Renal cortex interstitium (tissue), 11 donors: ENCODE data around the gene AK2. TPM values are rescaled to one million over a fixed set of nuclear protein-coding genes. Genes with fewer than 3 reads are reported as not detected.
"Not testable (repeated sequence)": the region's sequence is repeated elsewhere in the genome, so short reads cannot be mapped to it uniquely, and the experiment has no call there.

Experiments used
- DNase-seq, 11 donors: peaks; one replicate each; pipeline ENCODE4 v3.0.0-alpha.2; 2013; ENCODE audit warnings: low read depth in 9 of 11, low spot score in 4 of 11; ENCODE audit errors: extremely low read depth in 1 of 11
- polyA plus RNA-seq, 3 donors: library from polyadenylated mRNA; unstranded; fragments of 120-200 nt; gene quantifications; one replicate each; pipeline ENCODE4 v1.2.1, GENCODE V29; 2013; ENCODE audit not compliant: insufficient read length in 3 of 3

The AK2 gene
- polyA plus RNA-seq, 3 donors = 199 to 254 (median 217) TPM

- DNase-seq = not testable (repeated sequence)
Measured at GRCh38 chr1:33066477-33066876, 29.8 kb upstream of the AK2 start.

- no peak for DNase-seq
Measured at GRCh38 chr1:33065301-33065700, 28.6 kb upstream of the AK2 start.

GRCh38 chr1:33064284-33064683, 27.6 kb upstream of the AK2 start:
- not testable (repeated sequence) for DNase-seq

GRCh38 chr1:33061834-33062233, 25.2 kb upstream of the AK2 start:
- no peak for DNase-seq

- no peak for DNase-seq
Measured at GRCh38 chr1:33060579-33061083, 23.9 kb upstream of the AK2 start.

- DNase-seq = no peak
Measured at GRCh38 chr1:33057095-33057494, 20.4 kb upstream of the AK2 start.

- DNase-seq = no peak
Measured at GRCh38 chr1:33056426-33056825, 19.7 kb upstream of the AK2 start.

GRCh38 chr1:33055210-33056008, 18.7 kb upstream of the AK2 start:
- peak; percentile 51 to 77 (median 65) for DNase-seq

GRCh38 chr1:33050221-33051076, 13.8 kb upstream of the AK2 start:
- no peak for DNase-seq

- no peak for DNase-seq
Measured at GRCh38 chr1:33049371-33049770, 12.7 kb upstream of the AK2 start.

- DNase-seq = no peak
Measured at GRCh38 chr1:33048426-33048825, 11.7 kb upstream of the AK2 start.

GRCh38 chr1:33047839-33048305, 11.2 kb upstream of the AK2 start:
- DNase-seq = no peak

GRCh38 chr1:33047290-33047689, 10.6 kb upstream of the AK2 start:
- no peak for DNase-seq

- DNase-seq = not testable (repeated sequence)
Measured at GRCh38 chr1:33046234-33046633, 9.6 kb upstream of the AK2 start.

- no peak for DNase-seq
Measured at GRCh38 chr1:33045814-33046213, 9.1 kb upstream of the AK2 start.

- DNase-seq = no peak
Measured at GRCh38 chr1:33045246-33045645, 8.6 kb upstream of the AK2 start.

- no peak for DNase-seq
Measured at GRCh38 chr1:33043267-33044092, 6.8 kb upstream of the AK2 start.

GRCh38 chr1:33042831-33043230, 6.1 kb upstream of the AK2 start:
- no peak for DNase-seq

GRCh38 chr1:33041026-33041425, 4.3 kb upstream of the AK2 start:
- no peak for DNase-seq
